DOHH2 (cell line): Measurements from ENCODE around the gene MAGI1.

ENCODE experiments used
- H3F3A ChIP-seq: fragments of 200-600 bp; sonication (generic), shearing (Covaris generic); 2 replicates; pipeline ENCODE4 v1.6.0; 2016; ENCODE audit warnings: antibody characterized with exemption, mild to moderate bottlenecking; ENCODE audit not compliant: control insufficient read depth, insufficient read depth
- H3K27ac ChIP-seq: fragments of 200-600 bp; sonication (generic); 2 replicates; pipeline ENCODE4 v1.5.1; 2014; ENCODE audit warnings: low read depth, mild to moderate bottlenecking, low read length, moderate library complexity
- H3K27me3 ChIP-seq: fragments of 200-600 bp; sonication (generic); 2 replicates; pipeline ENCODE4 v1.6.1; 2014; ENCODE audit warnings: mild to moderate bottlenecking, low read length, mixed read lengths; ENCODE audit not compliant: control insufficient read depth
- H3K36me3 ChIP-seq: fragments of 200-600 bp; sonication (generic); 2 replicates; pipeline ENCODE4 v1.6.1; 2014; ENCODE audit warnings: mild to moderate bottlenecking, low read length, moderate library complexity, mixed read lengths; ENCODE audit not compliant: control insufficient read depth
- H3K4me1 ChIP-seq: fragments of 200-600 bp; sonication (generic); 2 replicates; pipeline ENCODE4 v1.6.1; 2014; ENCODE audit warnings: mild to moderate bottlenecking, low read length, mixed read lengths; ENCODE audit not compliant: control insufficient read depth
- H3K4me2 ChIP-seq: fragments of 200-600 bp; sonication (generic); 2 replicates; pipeline ENCODE4 v1.6.0; 2014; ENCODE audit warnings: mild to moderate bottlenecking, low read length, moderate library complexity
- H3K4me3 ChIP-seq: fragments of 200-600 bp; sonication (generic); 2 replicates; pipeline ENCODE4 v1.5.1; 2014; ENCODE audit warnings: mild to moderate bottlenecking, low read length, mixed read lengths
- H3K79me2 ChIP-seq: fragments of 200-600 bp; sonication (generic); 2 replicates; pipeline ENCODE4 v1.6.1; 2014; ENCODE audit warnings: mild to moderate bottlenecking, low read length, mixed read lengths; ENCODE audit not compliant: control insufficient read depth
- H3K9me2 ChIP-seq: fragments of 200-600 bp; sonication (generic); replicated peaks from 2 replicates; pipeline ENCODE4 v1.6.1; 2014; ENCODE audit warnings: mild to moderate bottlenecking, low read length, mixed read lengths; ENCODE audit not compliant: control insufficient read depth
- H3K9me3 ChIP-seq: fragments of 200-600 bp; sonication (generic); 2 replicates; pipeline ENCODE4 v1.6.1; 2014; ENCODE audit warnings: antibody characterized with exemption, low read length, mixed read lengths; ENCODE audit not compliant: control insufficient read depth, insufficient read depth
- H4K20me1 ChIP-seq: fragments of 200-600 bp; sonication (generic); 2 replicates; pipeline ENCODE4 v1.6.0; 2014; ENCODE audit warnings: low read depth, mild to moderate bottlenecking, antibody characterized with exemption, low read length, moderate library complexity; ENCODE audit not compliant: control insufficient read depth, insufficient read depth
- EZH2phosphoT487 ChIP-seq: fragments of 200-600 bp; sonication (generic); IDR thresholded peaks from 2 replicates; pipeline ENCODE4 v1.6.1; 2017; ENCODE audit warnings: borderline replicate concordance, mild to moderate bottlenecking, antibody characterized with exemption, low read length, moderate library complexity, mixed read lengths
- TF ChIP-seq, protein P1 (sequence below): fragments of 200-600 bp; sonication (generic); IDR thresholded peaks from one replicate; pipeline ENCODE4 v1.5.1; 2014; ENCODE audit warnings: antibody characterized with exemption, mild to moderate bottlenecking, low read depth, low read length; ENCODE audit not compliant: poor library complexity, severe bottlenecking

Gene MAGI1

GRCh38 chr3:66010739-66011655, 27.7 kb downstream of the MAGI1 start:
- H3K4me2 ChIP-seq: no peak overlapping the region
- no peaks in the 10 kb centered on the region for H3K9me2 ChIP-seq
- H3F3A ChIP-seq: no peaks in the 10 kb centered on the region
- no peaks in the 10 kb centered on the region for H3K36me3 ChIP-seq
- no peak overlapping the region for H3K27ac ChIP-seq
- no peaks in the 10 kb centered on the region for H3K4me1 ChIP-seq
- TF ChIP-seq, protein P1, sequence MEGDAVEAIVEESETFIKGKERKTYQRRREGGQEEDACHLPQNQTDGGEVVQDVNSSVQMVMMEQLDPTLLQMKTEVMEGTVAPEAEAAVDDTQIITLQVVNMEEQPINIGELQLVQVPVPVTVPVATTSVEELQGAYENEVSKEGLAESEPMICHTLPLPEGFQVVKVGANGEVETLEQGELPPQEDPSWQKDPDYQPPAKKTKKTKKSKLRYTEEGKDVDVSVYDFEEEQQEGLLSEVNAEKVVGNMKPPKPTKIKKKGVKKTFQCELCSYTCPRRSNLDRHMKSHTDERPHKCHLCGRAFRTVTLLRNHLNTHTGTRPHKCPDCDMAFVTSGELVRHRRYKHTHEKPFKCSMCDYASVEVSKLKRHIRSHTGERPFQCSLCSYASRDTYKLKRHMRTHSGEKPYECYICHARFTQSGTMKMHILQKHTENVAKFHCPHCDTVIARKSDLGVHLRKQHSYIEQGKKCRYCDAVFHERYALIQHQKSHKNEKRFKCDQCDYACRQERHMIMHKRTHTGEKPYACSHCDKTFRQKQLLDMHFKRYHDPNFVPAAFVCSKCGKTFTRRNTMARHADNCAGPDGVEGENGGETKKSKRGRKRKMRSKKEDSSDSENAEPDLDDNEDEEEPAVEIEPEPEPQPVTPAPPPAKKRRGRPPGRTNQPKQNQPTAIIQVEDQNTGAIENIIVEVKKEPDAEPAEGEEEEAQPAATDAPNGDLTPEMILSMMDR: no peak
- no peak for TF ChIP-seq EZH2phosphoT487
- no peaks in the 10 kb centered on the region for H3K9me3 ChIP-seq
- no peaks in the 10 kb centered on the region for H3K79me2 ChIP-seq
- H4K20me1 ChIP-seq: no peaks in the 10 kb centered on the region
- H3K27me3 ChIP-seq: no peaks in the 10 kb centered on the region
- H3K4me3 ChIP-seq: no peak overlapping the region

- no peaks in the 10 kb centered on the region for H3K9me3 ChIP-seq
- H3K36me3 ChIP-seq: no peaks in the 10 kb centered on the region
- H3K9me2 ChIP-seq: no peaks in the 10 kb centered on the region
- TF ChIP-seq EZH2phosphoT487: no peak
- TF ChIP-seq, protein P1: no peak
- H3K27me3 ChIP-seq: no peaks in the 10 kb centered on the region
- H3K27ac ChIP-seq: no peak overlapping the region
- H3F3A ChIP-seq: no peaks in the 10 kb centered on the region
- no peaks in the 10 kb centered on the region for H3K79me2 ChIP-seq
- no peak overlapping the region for H3K4me2 ChIP-seq
- H3K4me3 ChIP-seq: no peak overlapping the region
- no peaks in the 10 kb centered on the region for H3K4me1 ChIP-seq
- no peaks in the 10 kb centered on the region for H4K20me1 ChIP-seq
Measured at GRCh38 chr3:66010348-66010738, 28.4 kb downstream of the MAGI1 start.

DNA sequence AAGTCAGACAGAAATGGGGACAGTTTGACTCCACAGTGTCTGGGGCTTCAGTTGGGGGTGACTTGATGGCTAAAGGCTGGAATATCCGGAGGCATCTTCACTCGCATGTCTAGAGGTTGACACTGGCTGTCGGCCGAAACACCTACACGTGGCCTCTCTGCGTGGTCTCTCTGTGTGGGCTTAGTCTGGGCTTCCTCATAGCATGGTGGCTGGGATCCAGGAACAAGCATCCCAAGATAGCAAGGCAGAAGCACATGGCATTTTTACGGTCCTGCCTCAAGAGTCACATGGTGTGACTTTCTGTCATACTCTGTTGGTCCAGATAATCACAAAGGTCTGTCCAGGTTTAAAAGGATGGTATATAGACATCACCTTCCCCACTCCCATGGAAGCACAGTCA, 34.5 kb downstream of the MAGI1 start:
- no peak overlapping the region for H3K4me2 ChIP-seq
- no peaks in the 10 kb centered on the region for H3K79me2 ChIP-seq
- H4K20me1 ChIP-seq: no peaks in the 10 kb centered on the region
- H3K27me3 ChIP-seq: no peaks in the 10 kb centered on the region
- no peaks in the 10 kb centered on the region for H3K36me3 ChIP-seq
- H3K9me2 ChIP-seq: no peaks in the 10 kb centered on the region
- no peak overlapping the region for H3K27ac ChIP-seq
- H3K4me1 ChIP-seq: no peaks in the 10 kb centered on the region
- no peaks in the 10 kb centered on the region for H3F3A ChIP-seq
- H3K4me3 ChIP-seq: no peak overlapping the region
- no peaks in the 10 kb centered on the region for H3K9me3 ChIP-seq
- TF ChIP-seq EZH2phosphoT487: no peak

DNA sequence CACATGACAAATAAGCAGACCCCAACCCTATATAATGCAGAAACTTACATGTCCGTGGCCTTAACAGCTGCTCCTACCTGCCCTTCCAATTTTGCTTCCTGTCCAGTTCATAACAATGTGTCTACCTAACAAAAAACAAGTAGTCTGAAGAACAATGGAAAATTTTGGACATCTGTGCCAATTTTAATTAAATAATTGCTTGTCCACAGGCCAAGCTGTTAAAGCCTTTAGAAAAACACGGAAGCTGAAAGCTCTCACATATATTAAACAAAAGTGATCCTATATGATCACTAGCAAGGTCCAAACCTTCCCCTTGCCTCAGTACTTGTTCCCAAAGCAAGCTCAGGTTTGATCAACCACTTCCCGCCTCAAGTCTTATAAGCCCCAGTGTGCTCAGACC, 37.1 kb downstream of the MAGI1 start:
- H3K4me1 ChIP-seq: no peaks in the 10 kb centered on the region
- H3F3A ChIP-seq: no peaks in the 10 kb centered on the region
- H3K9me2 ChIP-seq: no peaks in the 10 kb centered on the region
- H3K4me3 ChIP-seq: no peak overlapping the region
- H3K27me3 ChIP-seq: no peaks in the 10 kb centered on the region
- H3K79me2 ChIP-seq: no peaks in the 10 kb centered on the region
- TF ChIP-seq, protein P1: no peak
- no peak for TF ChIP-seq EZH2phosphoT487
- H4K20me1 ChIP-seq: no peaks in the 10 kb centered on the region
- H3K4me2 ChIP-seq: no peak overlapping the region
- no peak overlapping the region for H3K27ac ChIP-seq
- no peaks in the 10 kb centered on the region for H3K9me3 ChIP-seq
- H3K36me3 ChIP-seq: no peaks in the 10 kb centered on the region
